ENCODE results near the gene ZKSCAN2. TPM values are rescaled to one million over a fixed set of nuclear protein-coding genes. Genes with fewer than 3 reads are reported as not detected.

The ZKSCAN2 gene
- total RNA-seq, 1 experiment from 2014 or later = 5.8 TPM

GRCh38 chr16:25250467-25250866 is 7.2 kb downstream of the ZKSCAN2 start:
- in situ Hi-C loops (cut with HindIII; ENCODE audit: low pct_unique_long_range_greater_than_20kb, low sequenced_read_pairs) = no loop called here

GRCh38 chr16:25235991-25236390 is 21.7 kb downstream of the ZKSCAN2 start:
- in situ Hi-C loops (cut with HindIII; ENCODE audit: low pct_unique_long_range_greater_than_20kb, low sequenced_read_pairs) = no loop called here
- no peak for DNase-seq (ENCODE audit: low read depth, low spot score)

More at GRCh38 chr16:25250467-25250866, 7.2 kb downstream of the ZKSCAN2 start:
- DNase-seq (ENCODE audit: low read depth, low spot score) = no peak

- in situ Hi-C loops (cut with HindIII; ENCODE audit: low pct_unique_long_range_greater_than_20kb, low sequenced_read_pairs) = no loop called here
Observed at GRCh38 chr16:25228372-25228771, 29.3 kb downstream of the ZKSCAN2 start.

GRCh38 chr16:25224731-25225319 is 32.8 kb downstream of the ZKSCAN2 start:
- no peak for DNase-seq (ENCODE audit: low read depth, low spot score)
- in situ Hi-C loops (cut with HindIII; ENCODE audit: low pct_unique_long_range_greater_than_20kb, low sequenced_read_pairs) = no loop called here

More at GRCh38 chr16:25228372-25228771, 29.3 kb downstream of the ZKSCAN2 start:
- DNase-seq (ENCODE audit: low read depth, low spot score) = no peak

- in situ Hi-C loops (cut with HindIII; ENCODE audit: low pct_unique_long_range_greater_than_20kb, low sequenced_read_pairs) = no loop called here
- DNase-seq (ENCODE audit: low read depth, low spot score) = no peak
Observed at GRCh38 chr16:25223964-25224363, 33.7 kb downstream of the ZKSCAN2 start.

- no peak for DNase-seq (ENCODE audit: low read depth, low spot score)
- in situ Hi-C loops (cut with HindIII; ENCODE audit: low pct_unique_long_range_greater_than_20kb, low sequenced_read_pairs) = no loop called here
Observed at GRCh38 chr16:25222959-25223358, 34.7 kb downstream of the ZKSCAN2 start.

GRCh38 chr16:25219070-25219737 is 38.4 kb downstream of the ZKSCAN2 start:
- no peak for DNase-seq (ENCODE audit: low read depth, low spot score)
- in situ Hi-C loops (cut with HindIII; ENCODE audit: low pct_unique_long_range_greater_than_20kb, low sequenced_read_pairs) = no loop called here

- in situ Hi-C loops (cut with HindIII; ENCODE audit: low pct_unique_long_range_greater_than_20kb, low sequenced_read_pairs) = no loop called here
- DNase-seq (ENCODE audit: low read depth, low spot score) = no peak
Observed at GRCh38 chr16:25217921-25218320, 39.7 kb downstream of the ZKSCAN2 start.

GRCh38 chr16:25217112-25217511 is 40.5 kb downstream of the ZKSCAN2 start:
- in situ Hi-C loops (cut with HindIII; ENCODE audit: low pct_unique_long_range_greater_than_20kb, low sequenced_read_pairs) = no loop called here
- no peak for DNase-seq (ENCODE audit: low read depth, low spot score)

- in situ Hi-C loops (cut with HindIII; ENCODE audit: low pct_unique_long_range_greater_than_20kb, low sequenced_read_pairs) = no loop called here
- no peak for DNase-seq (ENCODE audit: low read depth, low spot score)
Observed at GRCh38 chr16:25213709-25214397, 43.8 kb downstream of the ZKSCAN2 start.

- no peak for DNase-seq (ENCODE audit: low read depth, low spot score)
- in situ Hi-C loops (cut with HindIII; ENCODE audit: low pct_unique_long_range_greater_than_20kb, low sequenced_read_pairs) = no loop called here
Observed at GRCh38 chr16:25212636-25213035, 45.0 kb downstream of the ZKSCAN2 start.

- DNase-seq (ENCODE audit: low read depth, low spot score) = peak; percentile 6
- in situ Hi-C loops (cut with HindIII; ENCODE audit: low pct_unique_long_range_greater_than_20kb, low sequenced_read_pairs) = no loop called here
Observed at GRCh38 chr16:25210758-25211157, 46.9 kb downstream of the ZKSCAN2 start.

- no peak for DNase-seq (ENCODE audit: low read depth, low spot score)
- in situ Hi-C loops (cut with HindIII; ENCODE audit: low pct_unique_long_range_greater_than_20kb, low sequenced_read_pairs) = no loop called here
Observed at GRCh38 chr16:25199457-25199856, 58.2 kb downstream of the ZKSCAN2 start.

GRCh38 chr16:25198021-25198420 is 59.6 kb downstream of the ZKSCAN2 start:
- no peak for DNase-seq (ENCODE audit: low read depth, low spot score)

GRCh38 chr16:25194273-25194878 is 63.3 kb downstream of the ZKSCAN2 start:
- in situ Hi-C loops (cut with HindIII; ENCODE audit: low pct_unique_long_range_greater_than_20kb, low sequenced_read_pairs) = no loop called here

More at GRCh38 chr16:25198021-25198420, 59.6 kb downstream of the ZKSCAN2 start:
- in situ Hi-C loops (cut with HindIII; ENCODE audit: low pct_unique_long_range_greater_than_20kb, low sequenced_read_pairs) = no loop called here

GRCh38 chr16:25192096-25192495 is 65.5 kb downstream of the ZKSCAN2 start:
- DNase-seq (ENCODE audit: low read depth, low spot score) = no peak
- in situ Hi-C loops (cut with HindIII; ENCODE audit: low pct_unique_long_range_greater_than_20kb, low sequenced_read_pairs) = no loop called here

More at GRCh38 chr16:25194273-25194878, 63.3 kb downstream of the ZKSCAN2 start:
- DNase-seq (ENCODE audit: low read depth, low spot score) = no peak

GRCh38 chr16:25189305-25189704 is 68.3 kb downstream of the ZKSCAN2 start:
- in situ Hi-C loops (cut with HindIII; ENCODE audit: low pct_unique_long_range_greater_than_20kb, low sequenced_read_pairs) = no loop called here
- no peak for DNase-seq (ENCODE audit: low read depth, low spot score)

- no peak for DNase-seq (ENCODE audit: low read depth, low spot score)
- in situ Hi-C loops (cut with HindIII; ENCODE audit: low pct_unique_long_range_greater_than_20kb, low sequenced_read_pairs) = no loop called here
Observed at GRCh38 chr16:25187491-25187795, 70.2 kb downstream of the ZKSCAN2 start.

Data from SK-MEL-5 (cell line).